Neutrophil (primary cell): Measurements from ENCODE around the gene DCAF4.

ENCODE experiments used
- H3K27ac ChIP-seq: fragments of 200-600 bp; sonication (generic); 2 replicates; pipeline ENCODE4 v1.5.1; 2016; ENCODE audit warnings: mild to moderate bottlenecking, moderate library complexity
- H3K27me3 ChIP-seq: fragments of 200-600 bp; sonication (generic); 2 replicates; pipeline ENCODE4 v1.6.0; 2016; ENCODE audit warnings: mild to moderate bottlenecking
- H3K36me3 ChIP-seq: fragments of 200-600 bp; sonication (generic); 2 replicates; pipeline ENCODE4 v1.5.1; 2017
- H3K4me1 ChIP-seq, 2 experiments: fragments of 200-600 bp in 1 of 2; sonication (generic) in 1 of 2; 1 replicate in 1 of 2; 2 replicates in 1 of 2; pipeline versions ENCODE4 v1.5.1 to v1.6.1; 2013 to 2016; ENCODE audit warnings: low read depth in 1 of 2, low read length in 1 of 2, mild to moderate bottlenecking in 1 of 2, moderate library complexity in 1 of 2; ENCODE audit not compliant: control insufficient read depth in 1 of 2, insufficient read depth in 1 of 2
- H3K4me3 ChIP-seq, 2 experiments: fragments of 200-600 bp in 1 of 2; sonication (generic) in 1 of 2; 1 replicate in 1 of 2; 2 replicates in 1 of 2; pipeline ENCODE4 v1.5.1; 2013 to 2016; ENCODE audit warnings: low read depth in 1 of 2, low read length in 1 of 2, mild to moderate bottlenecking in 1 of 2, moderate library complexity in 1 of 2
- H3K9me3 ChIP-seq: fragments of 200-600 bp; sonication (generic); 2 replicates; pipeline ENCODE4 v1.5.1; 2016
- TF ChIP-seq, protein P1 (sequence below): fragments of 200-600 bp; sonication (generic); IDR thresholded peaks from 2 replicates; pipeline ENCODE4 v1.5.1; 2016; ENCODE audit warnings: antibody characterized with exemption

Gene DCAF4

DNA sequence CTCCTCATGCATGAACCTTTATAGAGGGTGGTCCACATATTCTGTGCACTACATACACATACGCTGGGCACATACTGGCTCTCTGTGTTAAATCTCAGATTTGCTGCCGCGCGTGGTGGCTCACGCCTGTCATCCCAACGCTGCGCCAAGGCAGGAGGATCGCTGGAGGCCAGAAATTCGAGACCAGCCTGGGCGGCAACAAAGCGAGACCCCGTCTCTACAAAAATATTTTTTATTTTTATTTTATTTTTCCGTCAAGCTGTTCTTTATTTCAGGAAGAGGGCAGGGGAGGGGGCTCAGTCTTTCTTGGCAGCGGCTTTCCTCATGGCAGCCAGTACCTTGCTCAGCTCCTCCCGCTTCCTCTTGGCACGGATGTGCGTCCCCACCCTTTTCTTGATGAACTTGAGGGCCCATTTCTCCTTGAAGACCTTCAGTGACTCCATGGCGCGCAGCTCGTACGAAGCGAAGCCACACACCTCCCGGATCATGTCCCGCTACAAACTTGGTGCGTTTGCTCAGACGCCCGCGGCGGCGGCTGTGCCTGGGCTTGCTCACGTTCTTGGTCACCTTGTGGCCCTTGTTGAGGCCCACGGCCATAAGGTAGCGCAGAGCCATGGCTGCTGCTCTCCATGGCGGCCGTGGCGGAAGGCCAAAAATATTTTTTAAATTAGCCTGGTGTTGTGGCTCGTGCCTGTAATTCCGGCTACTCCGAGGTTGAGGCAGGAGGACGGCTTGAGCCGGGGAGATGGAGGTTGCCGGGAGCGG, 3.2 kb downstream of the DCAF4 start:
- peaks cover 33% of the 10 kb centered on the region for H3K27me3 ChIP-seq
- H3K27ac ChIP-seq, result no peak overlapping the region
- no peak overlapping the region for H3K4me3 ChIP-seq
- peaks cover 16 to 19% of the 10 kb centered on the region in 2 experiments for H3K4me1 ChIP-seq
- no peaks in the 10 kb centered on the region for H3K9me3 ChIP-seq
- H3K36me3 ChIP-seq, result no peaks in the 10 kb centered on the region
- TF ChIP-seq, protein P1, sequence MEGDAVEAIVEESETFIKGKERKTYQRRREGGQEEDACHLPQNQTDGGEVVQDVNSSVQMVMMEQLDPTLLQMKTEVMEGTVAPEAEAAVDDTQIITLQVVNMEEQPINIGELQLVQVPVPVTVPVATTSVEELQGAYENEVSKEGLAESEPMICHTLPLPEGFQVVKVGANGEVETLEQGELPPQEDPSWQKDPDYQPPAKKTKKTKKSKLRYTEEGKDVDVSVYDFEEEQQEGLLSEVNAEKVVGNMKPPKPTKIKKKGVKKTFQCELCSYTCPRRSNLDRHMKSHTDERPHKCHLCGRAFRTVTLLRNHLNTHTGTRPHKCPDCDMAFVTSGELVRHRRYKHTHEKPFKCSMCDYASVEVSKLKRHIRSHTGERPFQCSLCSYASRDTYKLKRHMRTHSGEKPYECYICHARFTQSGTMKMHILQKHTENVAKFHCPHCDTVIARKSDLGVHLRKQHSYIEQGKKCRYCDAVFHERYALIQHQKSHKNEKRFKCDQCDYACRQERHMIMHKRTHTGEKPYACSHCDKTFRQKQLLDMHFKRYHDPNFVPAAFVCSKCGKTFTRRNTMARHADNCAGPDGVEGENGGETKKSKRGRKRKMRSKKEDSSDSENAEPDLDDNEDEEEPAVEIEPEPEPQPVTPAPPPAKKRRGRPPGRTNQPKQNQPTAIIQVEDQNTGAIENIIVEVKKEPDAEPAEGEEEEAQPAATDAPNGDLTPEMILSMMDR, result no peak

DNA sequence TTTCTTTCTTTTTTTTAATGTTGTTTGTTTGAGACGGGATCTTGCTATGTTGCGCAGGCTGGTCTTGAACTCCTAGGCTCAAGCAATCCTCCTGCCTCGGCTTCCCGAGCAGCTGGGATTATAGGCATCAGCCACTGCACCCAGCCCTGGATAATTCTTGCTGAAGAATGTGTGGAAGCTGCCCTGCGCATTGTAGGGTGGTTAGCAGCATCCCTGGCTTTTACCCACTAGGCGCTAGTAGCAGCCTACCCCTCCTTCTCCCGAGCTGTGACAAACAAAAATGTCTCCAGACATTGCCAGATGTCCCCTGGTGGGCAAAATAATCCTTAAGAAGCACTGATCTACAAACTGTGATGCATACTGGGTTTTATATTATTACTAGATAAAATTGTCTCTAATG, 6.6 kb downstream of the DCAF4 start:
- H3K36me3 ChIP-seq, result no peaks in the 10 kb centered on the region
- TF ChIP-seq, protein P1, result no peak

DNA sequence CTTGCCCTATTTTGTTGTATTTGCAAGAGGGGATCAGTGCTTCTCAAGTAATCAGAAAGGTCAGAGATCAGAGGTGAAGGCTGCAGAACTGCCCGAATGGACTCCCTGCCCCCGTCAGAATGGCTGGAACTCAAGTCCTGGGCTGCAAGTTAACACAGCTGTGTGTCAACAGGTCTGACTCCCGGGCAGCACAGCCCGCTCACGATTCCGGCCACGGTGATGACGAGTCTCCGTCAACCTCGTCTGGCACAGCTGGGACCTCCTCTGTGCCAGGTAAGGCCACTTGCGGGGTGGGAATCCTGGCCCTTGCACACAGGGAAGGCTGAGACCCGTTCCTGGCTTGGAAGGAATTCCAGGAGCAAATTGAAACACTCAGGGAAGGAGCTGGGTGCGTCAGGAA, 13.4 kb downstream of the DCAF4 start:
- Histone ChIP-seq H3K27ac (no peak overlapping the region), H3K9me3 (no peaks in the 10 kb centered on the region), H3K36me3 (peaks cover 6% of the 10 kb centered on the region), H3K27me3 (no peaks in the 10 kb centered on the region), H3K4me3 (no peak overlapping the region), H3K4me1 (no peaks in the 10 kb centered on the region)
- TF ChIP-seq, protein P1, result no peak

More for the DNA sequence above, 6.6 kb downstream of the DCAF4 start:
- Histone ChIP-seq H3K27me3 (peaks cover under 1% of the 10 kb centered on the region), H3K4me3 (no peak overlapping the region), H3K9me3 (no peaks in the 10 kb centered on the region), H3K27ac (no peak overlapping the region), H3K4me1 (no peaks in the 10 kb centered on the region)

DNA sequence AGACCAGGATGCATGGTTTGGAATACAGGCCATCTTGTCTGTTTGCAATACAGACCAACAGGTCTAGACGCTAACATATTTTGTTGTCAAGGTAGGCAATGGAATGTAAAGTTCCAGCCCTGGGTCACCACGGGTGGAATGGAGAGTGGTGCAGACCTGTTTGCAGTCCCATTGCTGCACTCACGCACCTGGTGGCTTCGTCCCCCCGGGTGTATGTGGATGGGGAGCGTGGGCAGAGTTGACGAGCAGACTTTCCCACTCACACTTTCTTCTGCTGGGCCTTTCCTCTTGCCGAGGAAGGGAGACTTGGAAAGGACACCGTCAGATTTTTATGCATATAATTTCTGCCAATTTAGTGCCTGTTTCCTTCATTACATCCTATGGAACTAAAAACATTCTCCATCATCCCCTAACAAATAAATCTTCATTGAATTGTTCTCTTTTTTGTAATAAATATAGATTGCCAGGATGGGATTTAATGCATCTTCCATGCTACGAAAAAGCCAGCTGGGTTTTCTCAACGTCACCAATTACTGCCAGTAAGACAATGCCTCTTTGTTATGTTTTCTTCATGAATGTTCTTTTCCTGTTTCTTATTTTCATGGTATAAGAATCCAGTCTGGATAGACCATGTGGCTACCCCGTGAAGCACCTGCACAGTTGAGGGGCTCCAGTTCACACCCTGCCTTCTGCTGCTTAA, 15.2 kb downstream of the DCAF4 start:
- Histone ChIP-seq H3K9me3 (no peaks in the 10 kb centered on the region), H3K4me1 (no peaks in the 10 kb centered on the region), H3K27me3 (no peaks in the 10 kb centered on the region), H3K4me3 (no peak overlapping the region), H3K36me3 (peaks cover 6% of the 10 kb centered on the region), H3K27ac (no peak overlapping the region)
- TF ChIP-seq, protein P1, result no peak

DNA sequence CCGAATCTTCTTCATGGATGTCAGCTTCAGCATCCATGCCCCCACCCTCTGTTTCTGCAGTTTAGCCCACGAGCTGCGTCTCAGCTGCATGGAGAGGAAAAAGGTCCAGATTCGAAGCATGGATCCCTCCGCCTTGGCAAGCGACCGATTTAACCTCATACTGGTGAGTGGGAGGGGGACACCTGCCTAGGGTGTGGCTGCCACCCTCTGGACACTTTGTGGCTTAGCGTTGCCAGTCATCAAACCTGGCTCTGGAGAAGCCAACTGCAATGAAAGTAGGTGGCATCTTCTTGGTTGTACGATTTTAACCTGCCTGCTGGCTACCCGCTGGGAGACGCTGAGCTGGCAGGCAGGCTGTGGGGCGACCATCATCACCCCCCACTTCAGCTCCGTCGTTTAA, 16.7 kb downstream of the DCAF4 start:
- Histone ChIP-seq H3K27ac (no peak overlapping the region), H3K4me3 (no peak overlapping the region), H3K4me1 (no peaks in the 10 kb centered on the region), H3K36me3 (peaks cover 6% of the 10 kb centered on the region), H3K27me3 (no peaks in the 10 kb centered on the region), H3K9me3 (no peaks in the 10 kb centered on the region)
- TF ChIP-seq, protein P1, result no peak
